IPS-20b (cell line): ENCODE measurements around the gene C20orf204.

Source experiments
- H3K27ac ChIP-seq: one replicate; pipeline ENCODE4 v1.5.1; 2013; ENCODE audit warnings: low read length
- H3K27me3 ChIP-seq: 2 replicates; pipeline ENCODE4 v1.6.1; 2013; ENCODE audit warnings: mild to moderate bottlenecking, low read length, inconsistent platforms; ENCODE audit not compliant: insufficient read depth
- H3K36me3 ChIP-seq: 2 replicates; pipeline ENCODE4 v1.6.1; 2013; ENCODE audit warnings: low read depth, mild to moderate bottlenecking, inconsistent platforms, low read length, moderate library complexity; ENCODE audit not compliant: insufficient read depth
- H3K4me1 ChIP-seq: 2 replicates; pipeline ENCODE4 v1.6.1; 2013; ENCODE audit warnings: mild to moderate bottlenecking, control low read depth, inconsistent platforms, low read length, moderate library complexity; ENCODE audit not compliant: insufficient read depth
- H3K4me3 ChIP-seq: 2 replicates; pipeline ENCODE4 v1.5.1; 2013; ENCODE audit warnings: mild to moderate bottlenecking, low read length, inconsistent platforms
- H3K9ac ChIP-seq: 2 replicates; pipeline ENCODE4 v1.6.1; 2013; ENCODE audit warnings: low read depth, mild to moderate bottlenecking, inconsistent platforms, low read length, moderate library complexity
- H3K9me3 ChIP-seq: 2 replicates; pipeline ENCODE4 v1.6.1; 2013; ENCODE audit warnings: mild to moderate bottlenecking, low read depth, low read length, inconsistent platforms; ENCODE audit not compliant: insufficient read depth

Gene C20orf204

DNA sequence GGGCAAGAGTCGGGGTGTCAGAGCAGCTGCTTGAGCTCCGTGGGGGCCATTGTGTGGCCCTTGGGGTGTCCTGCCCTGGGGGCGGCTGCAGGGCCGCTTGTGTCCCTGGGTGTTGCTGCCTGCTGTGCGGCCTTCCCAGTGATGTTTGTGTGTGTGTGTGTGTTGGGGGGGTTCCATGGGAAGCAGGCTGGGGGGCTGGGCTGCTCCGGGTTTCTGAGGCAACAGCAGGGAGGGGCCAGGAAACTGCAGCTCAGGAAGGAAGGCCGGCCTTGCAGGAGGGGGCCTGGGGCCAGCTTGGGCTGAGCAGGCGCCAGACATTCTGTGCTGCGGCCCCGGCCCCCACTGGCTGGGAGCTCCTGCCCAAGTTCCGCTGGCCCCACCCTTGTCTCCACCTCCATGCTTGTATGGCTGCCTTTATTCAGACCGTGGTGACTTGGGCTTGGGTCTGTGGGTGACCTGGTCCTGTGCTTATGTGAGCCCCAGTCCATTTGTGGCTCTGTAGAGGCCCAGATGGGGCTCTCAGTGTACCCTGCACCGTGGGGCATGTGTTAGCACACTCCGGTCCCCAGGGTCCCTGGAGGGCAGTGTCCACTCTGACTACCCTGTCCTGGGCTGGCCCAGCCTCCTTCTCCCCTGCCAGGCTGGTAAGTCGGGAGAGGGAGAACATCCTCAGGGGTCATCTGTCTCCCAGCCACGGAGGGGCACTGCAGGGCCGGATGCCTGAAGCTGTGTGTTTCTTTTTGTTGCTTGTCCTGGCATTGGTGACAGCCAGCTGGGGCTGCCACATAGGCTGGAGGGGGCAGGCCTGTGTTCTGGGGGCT, 18.1 kb downstream of the C20orf204 start:
- peaks cover 4% of the 10 kb centered on the region; the same call in 1 of the 2 replicates for H3K4me1 ChIP-seq
- H3K27ac ChIP-seq, result no peak overlapping the region
- no peak overlapping the region for H3K9ac ChIP-seq
- H3K36me3 ChIP-seq, result no peaks in the 10 kb centered on the region
- H3K9me3 ChIP-seq, result no peaks in the 10 kb centered on the region
- no peak overlapping the region for H3K4me3 ChIP-seq
- peaks cover 34% of the 10 kb centered on the region for H3K27me3 ChIP-seq

DNA sequence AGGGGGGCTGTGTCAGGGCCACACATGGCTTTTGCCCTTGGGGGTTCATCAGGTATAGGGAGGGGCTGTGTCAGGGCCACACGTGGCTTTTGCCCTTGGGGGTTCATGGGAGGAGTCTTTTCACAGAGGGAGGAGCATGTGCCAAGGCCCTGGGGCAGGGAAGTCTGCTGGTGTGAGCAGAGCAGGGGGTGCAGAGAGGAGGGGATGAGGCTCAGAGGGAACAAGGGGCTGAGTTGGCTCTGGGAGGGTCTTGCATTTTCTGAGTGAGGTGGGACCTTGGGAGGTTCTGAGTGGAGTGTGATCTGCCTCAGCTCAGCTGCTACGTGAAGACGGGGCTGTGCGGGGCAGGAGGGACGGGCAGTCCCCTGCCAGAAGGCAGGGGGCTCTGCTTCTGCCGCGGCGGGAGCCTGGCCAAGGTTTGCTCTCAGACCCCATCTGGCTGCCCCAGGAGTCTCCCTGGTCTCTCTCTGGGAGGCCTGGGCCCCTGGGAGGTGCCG, 19.5 kb downstream of the C20orf204 start:
- Histone ChIP-seq H3K9ac (no peak overlapping the region), H3K9me3 (no peaks in the 10 kb centered on the region), H3K27ac (no peak overlapping the region), H3K4me1 (peaks cover 4% of the 10 kb centered on the region; the same call in 1 of the 2 replicates), H3K36me3 (no peaks in the 10 kb centered on the region), H3K27me3 (peaks cover 24% of the 10 kb centered on the region), H3K4me3 (no peak overlapping the region)

DNA sequence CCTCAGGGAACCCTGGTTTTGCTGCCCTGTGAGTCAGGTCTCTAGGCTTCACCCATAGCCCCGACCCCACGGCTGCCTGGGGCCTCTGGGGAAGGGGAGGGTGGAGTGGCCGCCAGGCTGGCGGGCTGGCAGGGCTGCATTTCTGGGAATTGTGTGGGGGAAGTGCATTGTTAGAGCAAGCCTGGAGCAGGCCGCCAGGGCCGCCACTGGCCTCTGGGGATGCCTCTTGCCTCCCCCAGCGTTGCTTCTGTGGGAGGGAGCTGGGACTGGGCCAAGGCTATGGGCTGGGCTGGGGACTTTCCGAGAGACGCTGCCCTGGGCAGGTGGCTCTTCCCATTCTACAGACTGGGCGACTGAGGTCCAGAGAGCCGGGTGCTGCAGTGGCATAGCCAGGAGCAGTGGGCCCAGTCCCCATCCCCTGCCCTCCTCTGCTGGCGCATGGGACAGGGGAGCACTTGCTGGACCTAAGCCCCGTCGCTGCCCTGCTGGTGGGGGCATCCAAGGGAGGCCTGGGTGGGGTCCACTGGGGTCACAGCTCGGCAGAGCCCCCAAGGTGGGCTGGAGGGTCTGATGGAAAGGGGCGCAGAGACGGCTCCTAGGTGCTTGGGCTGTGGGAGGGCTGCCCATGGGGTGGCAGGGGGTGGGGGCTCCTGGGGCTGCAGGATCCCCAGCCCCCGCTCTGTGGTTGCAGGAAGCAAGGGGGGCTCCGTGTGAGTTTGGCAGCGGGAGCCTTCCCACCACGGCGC, 20.1 kb downstream of the C20orf204 start:
- H3K27ac ChIP-seq, result no peak overlapping the region
- H3K4me1 ChIP-seq, result peaks cover 4% of the 10 kb centered on the region; the same call in 1 of the 2 replicates
- no peak overlapping the region for H3K9ac ChIP-seq
- peaks cover 17% of the 10 kb centered on the region for H3K27me3 ChIP-seq
- H3K4me3 ChIP-seq, result no peak overlapping the region
- H3K36me3 ChIP-seq, result no peaks in the 10 kb centered on the region
- no peaks in the 10 kb centered on the region for H3K9me3 ChIP-seq

DNA sequence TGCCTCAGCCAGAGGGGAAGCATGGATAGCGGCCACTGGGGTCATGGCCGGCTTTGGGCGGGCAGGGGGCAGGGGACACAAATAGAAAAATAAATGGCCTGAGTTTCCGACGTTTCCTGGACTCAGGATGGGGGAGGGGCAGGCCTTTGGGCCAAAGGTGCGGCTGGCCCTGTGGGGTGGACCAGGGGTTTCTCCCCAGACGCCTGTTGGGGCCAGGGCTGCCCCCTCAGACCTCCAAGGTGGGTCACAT, 20.6 kb downstream of the C20orf204 start:
- Histone ChIP-seq H3K27me3 (peaks cover 12% of the 10 kb centered on the region), H3K9ac (no peak overlapping the region), H3K9me3 (no peaks in the 10 kb centered on the region), H3K4me3 (no peak overlapping the region), H3K36me3 (no peaks in the 10 kb centered on the region), H3K27ac (no peak overlapping the region), H3K4me1 (peaks cover 4% of the 10 kb centered on the region; the same call in 1 of the 2 replicates)

DNA sequence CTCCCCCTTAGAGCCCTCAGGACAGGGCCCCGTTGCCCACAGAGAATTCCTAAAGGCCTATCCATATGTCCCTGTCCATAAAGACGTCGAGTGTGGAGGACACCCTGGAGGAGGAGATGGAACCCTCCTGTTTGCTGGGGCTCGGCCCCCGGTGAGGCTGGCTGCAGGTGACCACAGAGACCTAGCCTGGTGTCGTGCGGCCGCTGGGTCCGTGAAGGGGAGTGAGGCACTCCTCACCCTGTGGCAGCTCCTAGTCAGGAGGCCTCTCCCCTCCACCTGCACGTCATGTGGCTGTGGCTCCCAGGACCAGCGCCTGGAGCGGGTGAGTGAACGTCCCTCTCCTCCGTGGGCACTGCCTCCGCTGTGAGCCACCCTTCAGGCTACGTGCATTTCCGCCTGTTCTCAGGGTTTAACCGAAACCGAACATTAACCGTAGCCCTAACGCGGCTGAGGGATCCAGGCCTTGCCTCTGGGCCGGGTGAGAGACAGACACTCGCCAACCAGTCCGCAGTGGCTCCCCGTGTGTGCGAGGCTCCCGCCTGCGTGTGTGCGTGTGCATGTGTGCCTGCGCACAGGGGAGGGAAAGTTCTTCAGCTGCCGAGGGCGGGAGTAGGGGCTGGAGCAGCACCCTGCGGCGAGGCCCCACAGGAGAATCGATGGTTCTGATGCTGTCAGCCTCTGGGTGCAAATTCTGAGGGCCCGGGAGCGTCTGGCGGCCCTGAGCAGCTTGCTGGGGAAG, 21.1 kb downstream of the C20orf204 start:
- Histone ChIP-seq H3K4me1 (peaks cover 4% of the 10 kb centered on the region; the same call in 1 of the 2 replicates), H3K9me3 (no peaks in the 10 kb centered on the region), H3K9ac (no peak overlapping the region; the same call in 1 of the 2 replicates), H3K27me3 (peaks cover 7% of the 10 kb centered on the region), H3K27ac (no peak overlapping the region), H3K36me3 (no peaks in the 10 kb centered on the region), H3K4me3 (no peak overlapping the region)

DNA sequence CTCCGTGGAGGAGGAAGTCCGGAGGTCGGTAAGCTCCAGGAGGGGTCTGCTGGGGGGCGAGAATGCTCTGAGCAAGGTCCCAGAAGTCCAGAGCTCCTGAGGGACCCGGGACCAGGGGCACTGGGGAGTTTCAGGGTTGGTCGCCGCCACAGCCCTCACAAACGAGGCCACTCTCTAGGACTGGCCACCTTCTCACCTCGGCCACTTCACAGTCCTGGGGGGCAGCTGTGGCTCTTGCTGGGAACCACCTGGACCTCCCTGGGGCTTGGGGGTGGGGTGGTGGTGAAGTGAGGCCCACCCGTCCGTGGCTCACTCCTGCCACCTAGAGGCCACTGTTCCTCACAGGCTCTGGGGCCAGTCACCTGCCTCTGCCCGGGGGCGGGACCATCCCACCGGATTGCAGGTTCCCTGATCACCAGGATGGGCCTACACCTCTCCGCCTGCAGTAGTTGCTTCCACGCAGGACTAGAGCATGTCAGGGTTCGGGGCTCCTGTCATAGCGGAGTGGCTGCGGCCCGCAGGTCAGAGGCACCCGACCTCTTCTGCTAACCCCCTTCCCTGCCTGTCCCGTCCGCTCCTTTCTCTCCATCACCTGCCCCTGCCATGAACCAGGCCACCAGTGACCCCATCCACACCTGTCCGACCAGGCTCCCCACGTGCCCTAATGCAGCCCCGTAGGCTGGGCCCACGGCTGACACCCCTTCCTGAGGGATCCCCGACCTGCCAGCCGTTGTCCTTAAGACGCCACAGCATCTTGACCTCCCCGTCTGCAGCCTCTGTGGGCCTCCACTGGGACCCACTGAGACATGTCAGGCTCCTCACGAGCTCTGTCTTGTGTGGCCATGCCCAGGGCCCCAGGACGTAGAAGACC, 21.9 kb downstream of the C20orf204 start:
- Histone ChIP-seq H3K27me3 (no peaks in the 10 kb centered on the region), H3K36me3 (no peaks in the 10 kb centered on the region), H3K4me3 (no peak overlapping the region), H3K27ac (no peak overlapping the region), H3K9me3 (no peaks in the 10 kb centered on the region), H3K9ac (no peak overlapping the region), H3K4me1 (peaks cover 4% of the 10 kb centered on the region; the same call in 1 of the 2 replicates)

DNA sequence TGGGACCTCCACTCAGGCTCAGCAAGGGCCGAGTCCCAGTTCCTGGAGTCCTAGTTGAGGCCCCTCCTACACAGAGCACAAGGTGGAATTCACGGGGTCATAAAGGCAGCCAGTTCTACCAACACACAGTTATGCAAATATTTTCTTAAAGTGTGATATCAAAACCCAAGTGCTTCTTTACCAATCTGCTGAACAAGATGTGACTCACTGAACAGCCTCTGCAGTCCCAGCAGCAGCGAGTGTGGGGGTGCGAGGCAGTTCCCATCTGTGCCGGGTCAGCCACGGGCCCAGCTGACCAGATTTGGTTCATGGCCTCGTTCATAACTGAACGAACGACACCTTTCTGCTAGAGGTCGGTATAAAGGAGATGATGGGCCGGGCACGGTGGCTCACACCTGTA, 22.6 kb downstream of the C20orf204 start:
- H3K4me1 ChIP-seq, result peaks cover 4% of the 10 kb centered on the region; the same call in 1 of the 2 replicates
- no peak overlapping the region for H3K9ac ChIP-seq
- no peak overlapping the region for H3K4me3 ChIP-seq
- H3K9me3 ChIP-seq, result no peaks in the 10 kb centered on the region
- H3K36me3 ChIP-seq, result no peaks in the 10 kb centered on the region
- no peak overlapping the region for H3K27ac ChIP-seq
- no peaks in the 10 kb centered on the region for H3K27me3 ChIP-seq

DNA sequence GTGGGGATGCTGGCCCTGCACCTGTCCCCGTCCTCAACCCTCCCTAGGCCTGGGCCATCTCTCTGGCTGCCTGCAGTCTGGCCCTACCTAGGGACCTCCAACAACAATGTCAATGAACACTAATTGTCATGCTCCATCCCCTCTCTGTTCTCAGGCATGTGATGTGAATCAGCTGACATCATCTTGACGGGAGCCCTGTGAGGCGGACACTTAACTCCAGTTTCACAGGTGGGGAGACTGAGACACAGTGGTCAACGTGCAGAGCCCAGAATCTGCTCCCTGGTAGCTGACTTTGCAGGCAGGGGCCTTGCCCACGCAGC, 26.3 kb downstream of the C20orf204 start:
- Histone ChIP-seq H3K27ac (no peak overlapping the region), H3K4me1 (no peaks in the 10 kb centered on the region; the same call in 1 of the 2 replicates), H3K4me3 (peak overlapping the region; percentile 78; the same call in 1 of the 2 replicates)

DNA sequence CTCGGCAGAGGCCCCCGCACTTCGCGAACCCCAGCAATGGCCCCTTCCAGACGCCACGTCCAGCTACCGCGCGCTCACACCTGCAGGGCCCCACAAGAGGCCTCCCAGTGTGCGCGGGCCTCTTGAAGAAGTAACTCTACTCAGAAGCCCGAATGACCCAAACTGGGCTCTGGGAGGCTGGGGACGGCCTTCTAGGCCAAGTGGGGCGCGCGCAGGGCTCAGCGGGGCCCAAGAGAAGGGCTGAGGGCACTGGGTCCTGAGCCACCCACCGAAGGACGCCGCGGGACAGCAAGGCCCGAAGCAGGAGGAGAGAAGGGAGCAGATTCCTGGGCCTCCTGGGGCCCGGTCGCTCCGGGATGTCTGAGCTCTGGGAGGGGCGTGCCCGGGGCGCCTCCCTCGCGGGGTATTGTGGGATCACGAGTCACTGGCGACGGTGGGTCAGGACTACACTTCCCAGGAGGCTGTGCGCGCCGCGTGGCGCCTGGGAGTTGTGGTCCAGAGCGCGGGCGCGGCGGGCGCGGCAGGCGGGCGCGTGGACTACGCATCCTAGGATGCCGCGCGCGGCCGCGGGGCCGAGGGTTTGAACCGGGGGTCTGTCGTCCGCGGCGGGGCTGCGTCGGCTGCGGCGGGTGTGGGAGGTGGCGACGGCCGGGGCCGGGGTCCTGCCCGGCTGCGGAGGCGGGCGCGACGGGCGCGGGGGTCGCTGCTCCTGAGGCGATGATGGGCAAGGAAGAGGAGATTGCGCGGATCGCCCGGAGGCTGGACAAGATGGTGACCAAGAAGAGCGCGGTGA, 26.8 kb downstream of the C20orf204 start, which contains the start of gene TCEA2:
Gene TCEA2, plus strand, starts transcription at position 603 of the 793 bp plus-strand sequence. Its CDS starts 115 bp downstream, at position 718.
- no peaks in the 10 kb centered on the region for H3K4me1 ChIP-seq
- H3K9ac ChIP-seq, result peak within 1 kb of the TSS; percentile 69; the same call in 1 of the 2 replicates
- peak within 1 kb of the TSS; percentile 78 for H3K4me3 ChIP-seq
- H3K27ac ChIP-seq, result no peak within 1 kb of the TSS
- no peaks in the 10 kb centered on the region; the same call in 1 of the 2 replicates for H3K27me3 ChIP-seq
- no peaks in the 10 kb centered on the region for H3K9me3 ChIP-seq
- H3K36me3 ChIP-seq, result no peaks in the 10 kb centered on the region

More for the DNA sequence above, 26.3 kb downstream of the C20orf204 start:
- Histone ChIP-seq H3K27me3 (no peaks in the 10 kb centered on the region; the same call in 1 of the 2 replicates), H3K9me3 (no peaks in the 10 kb centered on the region), H3K36me3 (no peaks in the 10 kb centered on the region), H3K9ac (peak overlapping the region; percentile 69; the same call in 1 of the 2 replicates)

DNA sequence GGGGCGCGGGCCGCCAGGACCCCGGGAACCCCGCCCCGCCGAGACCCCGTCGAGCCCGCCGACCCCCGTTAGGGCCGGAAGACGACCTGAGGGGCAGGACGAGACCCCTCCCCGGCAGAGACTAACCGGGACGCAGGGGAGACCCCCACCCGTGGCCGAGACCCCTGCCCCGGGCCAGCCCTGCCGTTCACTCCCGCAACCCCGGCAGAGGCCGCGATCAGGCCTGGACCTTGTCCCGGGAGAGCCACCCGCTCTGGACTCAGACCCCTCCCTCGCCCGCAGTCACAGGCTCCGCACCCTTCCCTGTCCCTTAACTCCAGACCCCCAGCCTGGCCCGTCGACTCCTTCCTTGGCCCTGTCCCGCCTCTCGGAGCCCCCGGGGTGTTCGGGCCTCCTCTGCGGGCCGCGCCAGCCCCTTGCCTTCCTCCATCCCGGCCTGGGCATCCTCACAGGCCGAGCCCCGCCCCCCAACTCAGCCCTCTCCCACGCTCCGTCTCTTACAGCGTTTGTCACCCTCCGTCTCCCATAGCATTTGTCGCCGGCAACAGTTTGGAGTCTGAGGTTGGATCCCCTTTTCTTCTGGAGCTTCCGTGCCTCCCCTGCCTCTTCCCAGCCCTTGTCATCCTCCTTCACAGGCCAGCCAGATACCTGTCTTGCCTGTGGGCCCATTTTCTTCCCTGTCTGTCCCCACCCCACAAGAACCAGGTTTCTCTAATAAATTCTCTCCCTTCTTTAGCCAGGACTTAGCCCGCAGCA, 27.6 kb downstream of the C20orf204 start:
- Histone ChIP-seq H3K9me3 (no peaks in the 10 kb centered on the region), H3K27ac (no peak overlapping the region), H3K9ac (peak overlapping the region; percentile 69; the same call in 1 of the 2 replicates), H3K4me3 (peak overlapping the region; percentile 78), H3K27me3 (no peaks in the 10 kb centered on the region; the same call in 1 of the 2 replicates), H3K36me3 (no peaks in the 10 kb centered on the region), H3K4me1 (no peaks in the 10 kb centered on the region)
